Muscle layer of colon (tissue), 2 donors: Measurements from ENCODE around the gene CMC1.
A peak's percentile ranks its signal among the peaks of the same experiment; 100 is the strongest.
"Not testable (repeated sequence)": the region's sequence is repeated elsewhere in the genome, so short reads cannot be mapped to it uniquely, and the experiment has no call there.

Experiments used
- H3K27ac ChIP-seq: one replicate; pipeline ENCODE4 v1.7.0; 2013; ENCODE audit warnings: low read depth, mild to moderate bottlenecking, low read length, moderate library complexity
- H3K27me3 ChIP-seq, 2 donors: one replicate each; pipeline ENCODE4 v1.7.0; 2013; ENCODE audit warnings: low read length in 2 of 2, mild to moderate bottlenecking in 2 of 2; ENCODE audit not compliant: insufficient read depth in 2 of 2, control insufficient read depth in 1 of 2
- H3K36me3 ChIP-seq: one replicate; pipeline ENCODE4 v1.7.0; 2013; ENCODE audit warnings: mild to moderate bottlenecking, low read length; ENCODE audit not compliant: insufficient read depth
- H3K4me1 ChIP-seq: one replicate; pipeline ENCODE4 v1.7.0; 2013; ENCODE audit warnings: mild to moderate bottlenecking, low read length; ENCODE audit not compliant: insufficient read depth
- H3K4me3 ChIP-seq, 2 donors: one replicate each; pipeline ENCODE4 v1.7.0; 2013; ENCODE audit warnings: low read length in 2 of 2, low read depth in 1 of 2, mild to moderate bottlenecking in 1 of 2, moderate library complexity in 1 of 2
- H3K9ac ChIP-seq: one replicate; pipeline ENCODE4 v1.7.0; 2013; ENCODE audit warnings: low read length
- H3K9me3 ChIP-seq: one replicate; pipeline ENCODE4 v1.7.0; 2013; ENCODE audit warnings: mild to moderate bottlenecking, low read length
- donor health status: abdominal sarcoma.
- donor health status: Adenocarcinoma of cecum.

CMC1 gene, protein sequence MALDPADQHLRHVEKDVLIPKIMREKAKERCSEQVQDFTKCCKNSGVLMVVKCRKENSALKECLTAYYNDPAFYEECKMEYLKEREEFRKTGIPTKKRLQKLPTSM

DNA sequence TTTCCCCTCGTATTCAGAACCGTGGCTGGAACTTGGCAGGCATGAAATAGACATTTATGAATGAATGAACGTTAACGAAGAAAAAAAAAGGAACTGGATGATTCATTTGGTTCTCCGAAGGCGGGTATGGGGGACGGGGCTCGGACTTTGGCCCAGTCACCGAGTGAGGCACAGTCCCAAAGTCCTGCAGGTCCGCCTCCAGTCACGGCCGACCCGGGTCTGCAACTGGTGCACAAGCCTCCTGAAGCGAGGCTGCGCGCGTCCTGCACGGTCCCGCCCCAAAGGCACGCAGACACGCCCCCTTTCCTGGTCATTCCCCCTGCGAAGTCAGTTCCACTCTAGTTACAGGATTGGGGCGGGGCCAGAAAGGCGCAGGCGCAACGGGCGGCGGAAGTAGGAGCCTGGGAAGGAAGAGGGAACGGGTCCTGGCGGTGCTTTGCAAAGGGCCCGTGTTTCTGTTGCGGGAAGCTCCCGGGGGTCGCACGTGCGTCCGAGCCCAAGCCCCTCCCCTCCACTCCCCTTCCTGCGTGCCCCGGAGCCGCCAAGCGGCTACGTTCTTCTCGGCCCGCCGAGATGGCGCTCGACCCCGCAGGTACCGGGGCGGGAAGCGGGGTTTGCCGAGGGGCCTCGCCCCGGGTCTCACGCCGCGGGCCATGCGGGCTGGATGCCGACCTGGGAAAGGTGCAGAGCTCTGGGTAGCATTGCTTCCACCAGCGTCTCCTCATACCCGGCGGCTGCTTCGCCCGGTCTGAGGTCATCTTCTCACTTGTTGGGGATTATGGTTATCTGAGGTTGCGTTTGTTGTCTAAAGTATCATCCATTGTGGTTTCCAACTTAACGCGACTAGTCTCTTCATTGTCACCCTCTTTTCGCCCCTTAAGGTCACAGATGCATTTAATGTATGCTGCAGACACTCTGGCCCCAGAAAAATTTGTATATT lies at the start of gene CMC1:
Gene CMC1 (plus strand): TSS at position 399 of the 940 bp plus-strand sequence. CDS start 175 bp downstream, at position 574.
- H3K9me3 ChIP-seq, result no peaks in the 10 kb centered on the region
- peaks cover 12% of the 10 kb centered on the region for H3K4me1 ChIP-seq
- peak within 1 kb of the TSS; percentile 81 to 85 for H3K4me3 ChIP-seq
- peak within 1 kb of the TSS; percentile 45 for H3K27ac ChIP-seq
- peak within 1 kb of the TSS; percentile 8 for H3K9ac ChIP-seq
- no peaks in the 10 kb centered on the region for H3K27me3 ChIP-seq
- no peaks in the 10 kb centered on the region for H3K36me3 ChIP-seq

DNA sequence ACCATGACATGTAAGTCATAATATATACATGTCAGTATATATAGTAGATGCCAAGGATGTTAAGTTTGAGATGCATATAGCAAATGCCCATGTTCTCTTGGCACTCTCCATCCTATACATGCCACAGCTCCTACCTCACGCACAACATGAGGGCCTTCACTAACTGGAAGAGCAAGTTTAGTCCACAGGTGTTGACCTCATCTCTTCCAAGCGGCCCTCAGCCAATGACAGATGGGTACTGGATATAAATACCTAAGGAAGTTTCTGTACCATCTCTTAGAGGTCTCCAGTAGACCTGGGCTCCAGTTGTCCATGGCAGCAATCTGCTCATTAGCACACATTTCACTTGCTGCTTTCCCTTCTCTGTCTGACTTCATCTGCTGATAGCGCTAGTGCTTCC lies 43.3 kb upstream of the CMC1 start:
- Histone ChIP-seq H3K9ac (no peak overlapping the region), H3K27me3 (no peaks in the 10 kb centered on the region), H3K36me3 (no peaks in the 10 kb centered on the region), H3K9me3 (no peaks in the 10 kb centered on the region), H3K27ac (no peak overlapping the region), H3K4me3 (no peak overlapping the region), H3K4me1 (no peaks in the 10 kb centered on the region)

DNA sequence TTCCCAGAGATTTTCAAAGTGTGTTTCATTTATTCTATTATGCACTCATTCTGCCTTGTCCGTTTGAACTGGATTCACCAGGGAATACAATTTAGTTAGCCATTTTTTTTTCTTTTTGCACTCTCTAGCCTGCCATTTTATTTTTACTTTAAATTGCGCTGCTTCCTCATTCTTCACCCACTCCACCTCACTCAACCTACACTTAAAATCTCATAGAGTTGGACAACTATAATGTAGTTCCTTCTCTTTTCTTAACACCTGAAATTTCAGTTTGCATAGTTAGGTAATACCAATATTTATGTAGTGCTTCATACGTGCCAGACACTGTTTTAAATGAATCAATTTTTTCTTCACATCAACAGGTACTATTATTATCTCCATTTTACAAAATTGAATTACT lies 42.4 kb upstream of the CMC1 start:
- Histone ChIP-seq H3K4me1 (no peaks in the 10 kb centered on the region), H3K9ac (no peak overlapping the region), H3K4me3 (no peak overlapping the region), H3K36me3 (no peaks in the 10 kb centered on the region), H3K9me3 (no peaks in the 10 kb centered on the region), H3K27ac (no peak overlapping the region), H3K27me3 (no peaks in the 10 kb centered on the region)

DNA sequence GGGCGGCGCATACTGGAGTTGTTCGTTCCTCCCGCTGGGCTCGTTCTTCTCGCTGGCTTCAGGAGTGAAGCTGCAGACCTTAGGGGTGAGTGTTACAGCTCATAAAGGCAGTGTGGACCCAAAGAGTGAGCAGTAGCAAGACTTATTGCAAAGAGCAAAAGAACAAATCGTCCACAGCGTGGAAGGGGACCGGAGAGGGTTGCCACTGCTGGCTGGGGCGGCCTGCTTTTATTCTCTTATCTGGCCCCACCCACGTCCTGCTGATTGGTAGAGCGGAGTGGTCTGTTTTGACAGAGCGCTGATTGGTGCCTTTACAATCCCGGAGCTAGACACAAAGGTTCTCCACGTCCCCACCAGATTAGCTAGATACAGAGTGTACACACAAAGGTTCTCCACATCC lies 41.8 kb upstream of the CMC1 start:
- H3K4me1 ChIP-seq, H3K36me3 ChIP-seq, H3K9me3 ChIP-seq, H3K4me3 ChIP-seq, H3K27ac ChIP-seq, H3K27me3 ChIP-seq, H3K9ac ChIP-seq: not testable (repeated sequence)

DNA sequence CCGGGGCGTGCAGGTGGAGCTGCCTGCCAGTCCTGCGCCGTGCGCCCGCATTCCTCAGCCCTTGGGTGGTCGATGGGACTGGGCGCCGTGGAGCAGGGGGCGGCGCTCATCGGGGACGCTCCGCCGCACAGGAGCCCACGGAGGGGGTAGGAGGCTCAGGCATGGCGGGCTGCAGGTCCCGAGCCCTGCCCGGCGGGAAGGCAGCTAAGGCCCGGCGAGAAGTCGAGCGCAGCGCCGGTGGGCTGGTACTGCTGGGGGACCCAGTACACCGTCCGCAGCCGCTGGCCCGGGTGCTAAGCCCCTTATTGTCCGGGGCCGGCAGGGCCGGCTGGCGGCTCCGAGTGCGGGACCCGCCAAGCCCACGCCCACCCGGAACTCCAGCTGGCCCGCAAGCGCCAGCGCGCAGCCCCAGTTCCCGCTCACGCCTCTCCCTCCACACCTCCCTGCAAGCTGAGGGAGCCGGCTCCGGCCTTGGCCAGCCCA lies 41.0 kb upstream of the CMC1 start:
- H3K4me1 ChIP-seq, H3K27me3 ChIP-seq, H3K9me3 ChIP-seq, H3K9ac ChIP-seq, H3K4me3 ChIP-seq, H3K36me3 ChIP-seq, H3K27ac ChIP-seq: not testable (repeated sequence)

DNA sequence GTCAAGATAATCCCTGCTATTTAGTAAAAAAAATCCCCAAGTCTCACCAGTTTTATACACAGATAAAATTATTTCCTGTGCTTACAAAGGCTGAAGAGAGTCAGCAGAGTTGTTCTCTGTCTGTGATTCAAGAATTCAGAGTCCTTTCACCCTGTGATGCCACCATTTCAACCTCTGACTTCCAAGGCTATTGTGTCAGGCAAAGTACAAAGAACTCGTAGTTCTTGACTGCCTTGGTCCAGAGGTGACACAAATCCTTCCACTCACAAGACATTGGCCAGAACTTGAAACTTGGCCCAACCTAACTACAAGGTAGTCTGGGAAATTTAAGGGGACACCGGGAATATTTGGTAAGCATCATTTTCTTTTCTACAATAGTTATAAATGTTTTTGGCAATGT lies 34.9 kb upstream of the CMC1 start:
- no peaks in the 10 kb centered on the region for H3K4me1 ChIP-seq
- H3K27ac ChIP-seq, result no peak overlapping the region
- no peaks in the 10 kb centered on the region for H3K9me3 ChIP-seq
- no peak overlapping the region for H3K9ac ChIP-seq
- no peaks in the 10 kb centered on the region for H3K36me3 ChIP-seq
- H3K4me3 ChIP-seq, result no peak overlapping the region
- H3K27me3 ChIP-seq, result no peaks in the 10 kb centered on the region

DNA sequence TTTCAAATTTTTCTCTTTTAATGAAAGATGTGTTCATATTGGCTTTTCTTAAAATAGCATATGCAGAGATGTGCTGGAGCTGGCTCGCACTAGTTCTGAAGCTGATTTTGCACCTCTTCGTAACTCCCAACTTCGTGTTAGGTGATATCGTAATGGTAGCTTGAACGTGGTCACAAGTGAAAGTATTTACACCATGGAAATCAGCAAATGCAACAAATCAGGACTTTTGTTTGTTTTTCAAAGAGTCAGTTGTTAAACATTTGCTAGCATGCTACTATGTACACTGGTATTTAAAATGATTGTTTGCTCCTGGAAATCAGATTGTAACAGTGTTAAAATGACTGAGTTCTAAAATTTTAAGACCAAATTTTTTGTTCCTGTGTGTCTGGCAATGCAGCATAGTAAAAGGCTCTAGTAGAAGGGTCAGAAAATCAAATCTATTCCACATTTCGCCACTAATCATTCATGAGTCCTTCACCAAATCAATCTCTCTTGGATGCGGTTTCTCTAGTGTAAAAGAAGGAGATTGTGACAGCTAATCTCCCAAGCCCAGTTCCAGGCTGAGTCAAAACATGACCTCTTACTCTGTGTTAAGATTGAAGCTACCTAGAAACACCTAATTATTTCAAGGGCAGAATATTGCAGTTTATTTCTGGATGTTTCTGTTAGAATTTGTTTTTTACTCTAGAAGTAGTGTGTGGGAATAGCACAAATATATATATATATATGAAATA lies 34.3 kb upstream of the CMC1 start:
- H3K4me3 ChIP-seq, result no peak overlapping the region
- H3K9me3 ChIP-seq, result no peaks in the 10 kb centered on the region
- H3K36me3 ChIP-seq, result no peaks in the 10 kb centered on the region
- no peaks in the 10 kb centered on the region for H3K27me3 ChIP-seq
- H3K9ac ChIP-seq, result no peak overlapping the region
- no peak overlapping the region for H3K27ac ChIP-seq
- no peaks in the 10 kb centered on the region for H3K4me1 ChIP-seq

DNA sequence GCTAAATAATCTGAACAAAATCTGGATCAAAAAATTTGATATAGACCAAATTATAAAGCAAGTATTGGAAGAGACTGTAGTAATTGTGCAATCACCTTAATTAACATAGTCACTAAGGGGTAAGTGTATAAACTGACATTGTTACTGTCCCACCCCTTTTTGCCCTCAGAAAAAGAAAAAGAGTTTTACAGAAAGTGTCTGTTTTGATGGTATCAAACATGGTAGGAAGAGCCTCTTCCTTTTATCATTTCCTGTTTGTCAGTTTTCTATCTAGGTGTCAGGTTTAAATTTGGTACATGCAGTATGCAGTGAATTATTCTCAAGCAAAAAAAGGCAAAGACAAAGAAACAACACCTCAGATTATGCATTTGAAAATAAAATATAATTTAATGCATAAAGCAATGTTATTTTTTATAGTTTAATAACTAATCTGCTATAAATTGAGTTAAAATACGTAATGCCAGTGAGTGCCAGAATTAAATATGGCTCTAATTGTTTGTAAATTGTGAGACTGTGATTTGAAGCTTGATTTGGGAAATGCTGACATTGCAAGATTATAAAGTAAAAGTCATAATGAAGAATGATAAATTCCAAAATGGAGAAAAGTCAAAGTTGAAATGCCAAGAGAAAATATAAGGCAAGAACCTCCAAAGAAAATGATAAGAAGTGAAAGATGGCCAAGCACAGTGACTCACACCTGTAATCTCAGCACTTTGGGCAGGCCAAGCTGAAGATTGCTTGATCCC lies 30.3 kb upstream of the CMC1 start:
- H3K9ac ChIP-seq, result no peak overlapping the region
- no peaks in the 10 kb centered on the region for H3K27me3 ChIP-seq
- no peaks in the 10 kb centered on the region for H3K36me3 ChIP-seq
- no peaks in the 10 kb centered on the region for H3K4me1 ChIP-seq
- H3K9me3 ChIP-seq, result peaks cover 4% of the 10 kb centered on the region
- H3K27ac ChIP-seq, result no peak overlapping the region
- H3K4me3 ChIP-seq, result no peak overlapping the region

DNA sequence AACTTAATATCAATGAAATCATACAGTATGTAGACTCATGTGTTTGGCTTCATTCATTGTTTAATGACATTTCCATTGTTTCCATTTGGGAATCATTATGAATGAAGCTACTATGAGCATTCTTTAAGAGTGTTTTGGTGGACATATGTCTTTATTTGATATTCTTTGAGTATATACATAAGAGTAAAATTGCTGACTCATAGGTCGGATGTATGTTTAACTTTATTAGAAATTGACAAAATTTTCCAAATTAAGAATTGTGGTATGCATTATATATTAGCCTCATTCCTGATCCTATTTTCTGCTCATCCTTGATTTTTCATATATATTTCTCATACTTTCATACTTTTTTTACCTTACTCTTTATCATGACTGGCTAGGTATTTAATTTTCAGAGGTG lies 28.7 kb upstream of the CMC1 start:
- Histone ChIP-seq H3K9ac (no peak overlapping the region), H3K9me3 (peaks cover 4% of the 10 kb centered on the region), H3K4me1 (no peaks in the 10 kb centered on the region), H3K4me3 (no peak overlapping the region), H3K36me3 (no peaks in the 10 kb centered on the region), H3K27ac (no peak overlapping the region), H3K27me3 (no peaks in the 10 kb centered on the region)

DNA sequence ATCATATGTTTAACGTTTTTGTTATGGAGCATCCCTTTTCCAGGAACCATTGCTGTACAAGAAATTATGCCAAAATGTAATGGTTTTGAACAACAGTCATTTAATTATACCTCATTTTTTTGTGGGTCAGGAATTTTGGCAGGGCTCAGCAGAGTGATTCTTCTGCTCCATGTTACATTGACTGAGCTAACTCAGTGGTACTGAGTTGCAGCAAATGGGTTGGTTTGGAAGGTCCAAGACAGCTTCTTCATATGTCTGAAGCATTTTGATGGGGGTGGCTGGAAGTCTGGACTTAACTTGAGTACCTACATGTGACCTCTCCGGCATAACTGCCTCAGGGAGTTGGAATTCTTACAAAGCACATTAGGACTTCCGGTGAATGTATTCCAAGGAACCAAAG lies 26.0 kb upstream of the CMC1 start:
- Histone ChIP-seq H3K4me1 (no peaks in the 10 kb centered on the region), H3K9ac (no peak overlapping the region), H3K4me3 (no peak overlapping the region), H3K36me3 (no peaks in the 10 kb centered on the region), H3K9me3 (peaks cover 4% of the 10 kb centered on the region), H3K27ac (no peak overlapping the region), H3K27me3 (no peaks in the 10 kb centered on the region)
